ENCODE measurements around the gene ACY1.

DNA sequence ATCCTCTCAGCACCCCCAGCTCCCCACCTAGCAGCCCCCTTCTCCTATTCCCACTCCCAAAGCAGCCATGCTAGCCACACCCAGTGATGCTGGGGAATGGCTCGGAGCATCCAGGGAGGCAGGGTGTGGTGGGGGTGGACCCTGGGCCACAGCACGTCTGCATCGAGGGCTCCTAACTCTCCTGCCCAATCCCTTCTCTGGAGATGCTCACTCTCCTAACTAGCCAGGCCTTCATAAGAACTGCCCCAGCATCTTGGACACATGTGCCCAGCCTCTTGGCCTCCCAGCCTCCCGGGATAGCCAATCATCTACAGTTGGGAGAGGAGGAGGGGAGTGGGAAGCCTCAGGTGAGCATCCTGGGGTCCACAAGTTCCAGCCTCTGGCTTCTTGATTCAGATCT is 18.8 kb upstream of the ACY1 start:
- TF ChIP-seq, protein P1, sequence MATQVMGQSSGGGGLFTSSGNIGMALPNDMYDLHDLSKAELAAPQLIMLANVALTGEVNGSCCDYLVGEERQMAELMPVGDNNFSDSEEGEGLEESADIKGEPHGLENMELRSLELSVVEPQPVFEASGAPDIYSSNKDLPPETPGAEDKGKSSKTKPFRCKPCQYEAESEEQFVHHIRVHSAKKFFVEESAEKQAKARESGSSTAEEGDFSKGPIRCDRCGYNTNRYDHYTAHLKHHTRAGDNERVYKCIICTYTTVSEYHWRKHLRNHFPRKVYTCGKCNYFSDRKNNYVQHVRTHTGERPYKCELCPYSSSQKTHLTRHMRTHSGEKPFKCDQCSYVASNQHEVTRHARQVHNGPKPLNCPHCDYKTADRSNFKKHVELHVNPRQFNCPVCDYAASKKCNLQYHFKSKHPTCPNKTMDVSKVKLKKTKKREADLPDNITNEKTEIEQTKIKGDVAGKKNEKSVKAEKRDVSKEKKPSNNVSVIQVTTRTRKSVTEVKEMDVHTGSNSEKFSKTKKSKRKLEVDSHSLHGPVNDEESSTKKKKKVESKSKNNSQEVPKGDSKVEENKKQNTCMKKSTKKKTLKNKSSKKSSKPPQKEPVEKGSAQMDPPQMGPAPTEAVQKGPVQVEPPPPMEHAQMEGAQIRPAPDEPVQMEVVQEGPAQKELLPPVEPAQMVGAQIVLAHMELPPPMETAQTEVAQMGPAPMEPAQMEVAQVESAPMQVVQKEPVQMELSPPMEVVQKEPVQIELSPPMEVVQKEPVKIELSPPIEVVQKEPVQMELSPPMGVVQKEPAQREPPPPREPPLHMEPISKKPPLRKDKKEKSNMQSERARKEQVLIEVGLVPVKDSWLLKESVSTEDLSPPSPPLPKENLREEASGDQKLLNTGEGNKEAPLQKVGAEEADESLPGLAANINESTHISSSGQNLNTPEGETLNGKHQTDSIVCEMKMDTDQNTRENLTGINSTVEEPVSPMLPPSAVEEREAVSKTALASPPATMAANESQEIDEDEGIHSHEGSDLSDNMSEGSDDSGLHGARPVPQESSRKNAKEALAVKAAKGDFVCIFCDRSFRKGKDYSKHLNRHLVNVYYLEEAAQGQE (IDR thresholded peaks at IDR 0.05): no peak
- TF ChIP-seq, protein P2, sequence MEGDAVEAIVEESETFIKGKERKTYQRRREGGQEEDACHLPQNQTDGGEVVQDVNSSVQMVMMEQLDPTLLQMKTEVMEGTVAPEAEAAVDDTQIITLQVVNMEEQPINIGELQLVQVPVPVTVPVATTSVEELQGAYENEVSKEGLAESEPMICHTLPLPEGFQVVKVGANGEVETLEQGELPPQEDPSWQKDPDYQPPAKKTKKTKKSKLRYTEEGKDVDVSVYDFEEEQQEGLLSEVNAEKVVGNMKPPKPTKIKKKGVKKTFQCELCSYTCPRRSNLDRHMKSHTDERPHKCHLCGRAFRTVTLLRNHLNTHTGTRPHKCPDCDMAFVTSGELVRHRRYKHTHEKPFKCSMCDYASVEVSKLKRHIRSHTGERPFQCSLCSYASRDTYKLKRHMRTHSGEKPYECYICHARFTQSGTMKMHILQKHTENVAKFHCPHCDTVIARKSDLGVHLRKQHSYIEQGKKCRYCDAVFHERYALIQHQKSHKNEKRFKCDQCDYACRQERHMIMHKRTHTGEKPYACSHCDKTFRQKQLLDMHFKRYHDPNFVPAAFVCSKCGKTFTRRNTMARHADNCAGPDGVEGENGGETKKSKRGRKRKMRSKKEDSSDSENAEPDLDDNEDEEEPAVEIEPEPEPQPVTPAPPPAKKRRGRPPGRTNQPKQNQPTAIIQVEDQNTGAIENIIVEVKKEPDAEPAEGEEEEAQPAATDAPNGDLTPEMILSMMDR (IDR thresholded peaks at IDR 0.05; ENCODE audit: low read depth, low read length, missing input control): no peak
- TF ChIP-seq, protein P3, sequence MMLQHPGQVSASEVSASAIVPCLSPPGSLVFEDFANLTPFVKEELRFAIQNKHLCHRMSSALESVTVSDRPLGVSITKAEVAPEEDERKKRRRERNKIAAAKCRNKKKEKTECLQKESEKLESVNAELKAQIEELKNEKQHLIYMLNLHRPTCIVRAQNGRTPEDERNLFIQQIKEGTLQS (IDR thresholded peaks at IDR 0.05): no peak
- no peak for TF ChIP-seq TAF1 (conservative IDR thresholded peaks at IDR 0.05)
- TF ChIP-seq, protein P4, sequence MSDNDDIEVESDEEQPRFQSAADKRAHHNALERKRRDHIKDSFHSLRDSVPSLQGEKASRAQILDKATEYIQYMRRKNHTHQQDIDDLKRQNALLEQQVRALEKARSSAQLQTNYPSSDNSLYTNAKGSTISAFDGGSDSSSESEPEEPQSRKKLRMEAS (IDR thresholded peaks at IDR 0.05): no peak
- TF ChIP-seq RAD21 (IDR thresholded peaks at IDR 0.05): no peak
- TF ChIP-seq GABPA (IDR thresholded peaks at IDR 0.05 in 1 of 2, conservative IDR thresholded peaks at IDR 0.05 in 1 of 2): no peak
- TF ChIP-seq HNF4A (conservative IDR thresholded peaks at IDR 0.05): no peak
- TF ChIP-seq FOXA1 (IDR thresholded peaks at IDR 0.05): no peak
- TF ChIP-seq YY1 (IDR thresholded peaks at IDR 0.05): no peak
- TF ChIP-seq EGR1 (IDR thresholded peaks at IDR 0.05; ENCODE audit: low read depth in 2 of 2): no peak
- no peak for TF ChIP-seq SP1 (IDR thresholded peaks at IDR 0.05)
- TF ChIP-seq, protein P5, sequence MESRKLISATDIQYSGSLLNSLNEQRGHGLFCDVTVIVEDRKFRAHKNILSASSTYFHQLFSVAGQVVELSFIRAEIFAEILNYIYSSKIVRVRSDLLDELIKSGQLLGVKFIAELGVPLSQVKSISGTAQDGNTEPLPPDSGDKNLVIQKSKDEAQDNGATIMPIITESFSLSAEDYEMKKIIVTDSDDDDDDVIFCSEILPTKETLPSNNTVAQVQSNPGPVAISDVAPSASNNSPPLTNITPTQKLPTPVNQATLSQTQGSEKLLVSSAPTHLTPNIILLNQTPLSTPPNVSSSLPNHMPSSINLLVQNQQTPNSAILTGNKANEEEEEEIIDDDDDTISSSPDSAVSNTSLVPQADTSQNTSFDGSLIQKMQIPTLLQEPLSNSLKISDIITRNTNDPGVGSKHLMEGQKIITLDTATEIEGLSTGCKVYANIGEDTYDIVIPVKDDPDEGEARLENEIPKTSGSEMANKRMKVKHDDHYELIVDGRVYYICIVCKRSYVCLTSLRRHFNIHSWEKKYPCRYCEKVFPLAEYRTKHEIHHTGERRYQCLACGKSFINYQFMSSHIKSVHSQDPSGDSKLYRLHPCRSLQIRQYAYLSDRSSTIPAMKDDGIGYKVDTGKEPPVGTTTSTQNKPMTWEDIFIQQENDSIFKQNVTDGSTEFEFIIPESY (IDR thresholded peaks at IDR 0.05): no peak
- no peak for TF ChIP-seq JUND (IDR thresholded peaks at IDR 0.05)
